Gastrocnemius medialis (tissue), 4 donors: Measurements from ENCODE around the gene CORO2B.

Experiments
- POLR2A ChIP-seq, 2 donors: fragments of 450-650 bp; IDR thresholded peaks; one replicate each; pipeline ENCODE4 v1.6.1; 2017; ENCODE audit warnings: antibody characterized with exemption in 2 of 2, mild to moderate bottlenecking in 2 of 2, moderate library complexity in 2 of 2
- TF ChIP-seq, protein P1 (sequence below), 5 experiments: fragments of 450-650 bp in 3 of 5; fragments of 200-600 bp in 2 of 5; sonication (generic) in 2 of 5; IDR thresholded peaks in 4 of 5; conservative IDR thresholded peaks in 1 of 5; 1 replicate in 4 of 5; 2 replicates in 1 of 5; pipeline ENCODE4 v1.5.1; 2016 to 2019; ENCODE audit warnings: antibody characterized with exemption in 5 of 5, mild to moderate bottlenecking in 3 of 5, moderate library complexity in 3 of 5

DNA sequence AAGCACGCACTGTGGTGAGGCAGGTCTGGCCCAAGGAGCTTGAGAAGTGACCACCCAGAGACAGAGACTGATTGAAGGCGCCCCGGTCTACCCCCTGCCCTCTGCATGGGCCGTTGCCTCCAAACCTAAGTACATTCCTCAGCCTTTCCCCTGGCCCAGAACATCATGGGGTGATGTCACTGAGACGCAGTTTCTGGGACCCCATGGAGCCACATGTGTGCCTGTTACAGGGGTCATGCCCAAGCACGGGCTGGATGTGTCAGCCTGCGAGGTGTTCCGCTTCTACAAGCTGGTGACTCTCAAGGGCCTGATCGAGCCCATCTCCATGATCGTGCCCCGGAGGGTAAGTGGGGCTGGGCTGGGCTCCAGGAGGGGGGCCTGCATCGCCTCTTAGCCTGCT, 139.7 kb downstream of the CORO2B start:
- TF ChIP-seq, protein P1, sequence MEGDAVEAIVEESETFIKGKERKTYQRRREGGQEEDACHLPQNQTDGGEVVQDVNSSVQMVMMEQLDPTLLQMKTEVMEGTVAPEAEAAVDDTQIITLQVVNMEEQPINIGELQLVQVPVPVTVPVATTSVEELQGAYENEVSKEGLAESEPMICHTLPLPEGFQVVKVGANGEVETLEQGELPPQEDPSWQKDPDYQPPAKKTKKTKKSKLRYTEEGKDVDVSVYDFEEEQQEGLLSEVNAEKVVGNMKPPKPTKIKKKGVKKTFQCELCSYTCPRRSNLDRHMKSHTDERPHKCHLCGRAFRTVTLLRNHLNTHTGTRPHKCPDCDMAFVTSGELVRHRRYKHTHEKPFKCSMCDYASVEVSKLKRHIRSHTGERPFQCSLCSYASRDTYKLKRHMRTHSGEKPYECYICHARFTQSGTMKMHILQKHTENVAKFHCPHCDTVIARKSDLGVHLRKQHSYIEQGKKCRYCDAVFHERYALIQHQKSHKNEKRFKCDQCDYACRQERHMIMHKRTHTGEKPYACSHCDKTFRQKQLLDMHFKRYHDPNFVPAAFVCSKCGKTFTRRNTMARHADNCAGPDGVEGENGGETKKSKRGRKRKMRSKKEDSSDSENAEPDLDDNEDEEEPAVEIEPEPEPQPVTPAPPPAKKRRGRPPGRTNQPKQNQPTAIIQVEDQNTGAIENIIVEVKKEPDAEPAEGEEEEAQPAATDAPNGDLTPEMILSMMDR (IDR thresholded peaks at IDR 0.05 in 4 of 5, conservative IDR thresholded peaks at IDR 0.05 in 1 of 5) = no peak
- TF ChIP-seq POLR2A (IDR thresholded peaks at IDR 0.05) = no peak
